Measurements from ENCODE around the gene SLC16A12.
"Not testable (repeated sequence)": the region's sequence is repeated elsewhere in the genome, so short reads cannot be mapped to it uniquely, and the experiment has no call there.

DNA sequence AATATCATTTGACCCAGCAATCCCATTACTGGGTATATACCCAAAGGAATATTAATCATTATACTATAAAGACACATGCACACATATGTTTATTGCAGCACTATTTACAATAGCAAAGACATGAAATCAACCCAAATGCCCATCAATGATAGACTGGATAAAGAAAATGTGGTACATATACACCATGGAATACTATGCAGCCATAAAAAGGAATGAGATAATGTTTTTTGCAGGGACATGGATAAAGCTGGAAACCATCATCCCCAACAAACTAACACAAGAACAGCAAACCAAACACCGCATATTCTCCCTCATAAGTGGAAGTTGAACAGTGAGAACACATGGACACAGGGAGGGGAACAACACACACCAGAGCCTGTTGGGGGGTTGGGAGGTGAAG, 11.3 kb upstream of the SLC16A12 start:
- TF ChIP-seq, protein P1, sequence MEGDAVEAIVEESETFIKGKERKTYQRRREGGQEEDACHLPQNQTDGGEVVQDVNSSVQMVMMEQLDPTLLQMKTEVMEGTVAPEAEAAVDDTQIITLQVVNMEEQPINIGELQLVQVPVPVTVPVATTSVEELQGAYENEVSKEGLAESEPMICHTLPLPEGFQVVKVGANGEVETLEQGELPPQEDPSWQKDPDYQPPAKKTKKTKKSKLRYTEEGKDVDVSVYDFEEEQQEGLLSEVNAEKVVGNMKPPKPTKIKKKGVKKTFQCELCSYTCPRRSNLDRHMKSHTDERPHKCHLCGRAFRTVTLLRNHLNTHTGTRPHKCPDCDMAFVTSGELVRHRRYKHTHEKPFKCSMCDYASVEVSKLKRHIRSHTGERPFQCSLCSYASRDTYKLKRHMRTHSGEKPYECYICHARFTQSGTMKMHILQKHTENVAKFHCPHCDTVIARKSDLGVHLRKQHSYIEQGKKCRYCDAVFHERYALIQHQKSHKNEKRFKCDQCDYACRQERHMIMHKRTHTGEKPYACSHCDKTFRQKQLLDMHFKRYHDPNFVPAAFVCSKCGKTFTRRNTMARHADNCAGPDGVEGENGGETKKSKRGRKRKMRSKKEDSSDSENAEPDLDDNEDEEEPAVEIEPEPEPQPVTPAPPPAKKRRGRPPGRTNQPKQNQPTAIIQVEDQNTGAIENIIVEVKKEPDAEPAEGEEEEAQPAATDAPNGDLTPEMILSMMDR (IDR thresholded peaks at IDR 0.05; ENCODE audit: low read depth, low read length): not testable (repeated sequence)
- TF ChIP-seq EZH2phosphoT487 (IDR thresholded peaks at IDR 0.05; ENCODE audit: low read depth): not testable (repeated sequence)
